Measurements from ENCODE around the gene KIF9.
A peak's percentile ranks its signal among the peaks of the same experiment; 100 is the strongest.

GRCh38 chr3:47282424-47283192 is at the start of gene KIF9, which contains the start of gene KLHL18:
- peak; percentile 12 for TF ChIP-seq CTCF (IDR thresholded peaks at IDR 0.05; ENCODE audit: borderline replicate concordance, extremely low read depth, low read length, poor library complexity, severe bottlenecking)
- no peak for TF ChIP-seq EZH2 (IDR thresholded peaks at IDR 0.05; ENCODE audit: borderline replicate concordance, low read depth, low read length, severe bottlenecking)

Data from DND-41 (cell line).